Ovary (tissue), 9 donors: Measurements from ENCODE around the gene PARVA. TPM values are rescaled to one million over a fixed set of nuclear protein-coding genes. Genes with fewer than 3 reads are reported as not detected.

Experiments used
- DNase-seq, 5 donors: peaks; one replicate each; pipeline ENCODE4 v3.0.0-alpha.2; 2019 to 2020
- H3K27ac ChIP-seq, 2 donors: fragments of 200-600 bp; one replicate each; pipeline versions ENCODE4 v1.5.1 to v1.8.0; 2019 to 2022
- H3K27me3 ChIP-seq: fragments of 200-600 bp; one replicate; pipeline ENCODE4 v1.8.0; 2022
- H3K36me3 ChIP-seq: fragments of 200-600 bp; sonication (generic); one replicate; pipeline ENCODE4 v1.5.1; 2019
- H3K4me1 ChIP-seq: one replicate; pipeline ENCODE4 v1.8.1; 2013; ENCODE audit warnings: mild to moderate bottlenecking, moderate library complexity; ENCODE audit not compliant: insufficient read depth
- H3K4me3 ChIP-seq: fragments of 200-600 bp; sonication (generic); one replicate; pipeline ENCODE4 v1.5.1; 2017
- H3K9me3 ChIP-seq, 2 donors: fragments of 200-600 bp in 1 of 2; sonication (generic) in 1 of 2; one replicate each; pipeline versions ENCODE4 v1.5.1 to v1.8.1; 2013 to 2019; ENCODE audit warnings: mild to moderate bottlenecking in 1 of 2, moderate library complexity in 1 of 2
- EP300 ChIP-seq: sonication (generic); formaldehyde crosslinking; IDR thresholded peaks from one replicate; pipeline ENCODE4 v1.6.1; 2017; ENCODE audit warnings: antibody characterized with exemption
- POLR2A ChIP-seq: fragments of 450-650 bp; IDR thresholded peaks from one replicate; pipeline ENCODE4 v1.6.1; 2017; ENCODE audit warnings: antibody characterized with exemption, mild to moderate bottlenecking, moderate library complexity
- WGBS, 3 donors: extraction: QIAGEN DNeasy Blood & Tissue Kit in 1 of 3; methylation state at CpG; one replicate each; pipeline versions ENCODE4 v1.1.5 to v1.1.7; 2013 to 2017; 5-methylcytosine and 5-hydroxymethylcytosine counted together
- intact Hi-C, 4 donors: fragments of 100-400 bp; cut with DNase I; formaldehyde crosslinking; loops; one replicate each; pipeline versions ENCODE4 v1.11.0 to v1.15.1; 2022 to 2023
- polyA plus RNA-seq, 2 donors: library from polyadenylated mRNA; stranded (reverse); fragments of 200-250 nt in 1 of 2; fragments of 350-450 nt in 1 of 2; fragmentation: Illumina TruSeq in 1 of 2; extraction: RNeasy Lipid Tissue Mini Kit (QIAGEN cat#74804) in 1 of 2; gene quantifications; one replicate each; pipeline ENCODE4 v1.2.3, GENCODE V29; 2013 to 2014
- total RNA-seq, 7 donors: library from RNA; depleted of rRNA in 2 of 7; stranded (reverse); fragments of >200 nt in 2 of 7; fragmentation: NEBNext Ultra II Directional in 3 of 7; extraction: Animal tissue kit (Norgen Biotek cat#: 25700) in 3 of 7; gene quantifications; one replicate each; pipeline versions ENCODE4 v1.1.0 to v1.2.4, GENCODE V29; 2016 to 2023
- TF ChIP-seq, protein P1 (sequence below), 3 donors: fragments of 450-650 bp in 2 of 3; fragments of 200-600 bp in 1 of 3; IDR thresholded peaks; one replicate each; pipeline versions ENCODE4 v1.5.1 to v1.8.0; 2016 to 2022; ENCODE audit warnings: antibody characterized with exemption in 3 of 3, mild to moderate bottlenecking in 1 of 3
- donor health status: DM: no; HTN: no; CAD: no; lungs with moderate emphysema.
- donor health status: DM: no; HTN: no; CAD: no.
- donor health status: Bipolar disorder and iron deficiency.
- donor health status: DM: yes; HTN: yes; CAD: no.
- donor health status: DM: no; HTN: no; CAD: no.
- donor health status: DM: yes; HTN: yes; CAD: no.

PARVA gene
- total and polyA plus RNA-seq, 9 donors = 28.4 to 126 (median 89.8) TPM

DNA sequence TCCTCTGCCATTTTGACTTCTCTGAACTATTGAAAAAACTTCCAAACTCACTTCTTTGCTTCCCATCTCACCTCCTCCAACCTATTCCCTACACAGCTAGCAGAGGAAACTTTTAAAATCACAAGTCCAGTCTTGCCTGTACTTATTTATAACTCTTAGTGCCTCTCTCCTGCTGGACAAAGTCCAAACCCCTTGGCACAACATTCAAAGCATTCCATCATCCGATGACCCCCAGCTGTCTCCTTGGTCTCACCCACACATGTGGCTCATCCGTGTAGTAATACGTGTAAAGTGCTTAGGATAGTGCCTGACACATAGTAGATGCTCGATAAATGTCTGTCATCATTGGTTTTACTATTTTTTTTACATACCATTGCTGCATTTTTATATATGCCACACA, 101.4 kb downstream of the PARVA start:
- H3K27ac ChIP-seq = no peak overlapping the region
- H3K9me3 ChIP-seq = no peaks in the 10 kb centered on the region
- H3K4me3 ChIP-seq = no peak overlapping the region
- DNase-seq = no peak
- peaks cover 3% of the 10 kb centered on the region for H3K4me1 ChIP-seq
- WGBS, 3 donors = 27 to 44% (median 27%) methylated on average over 4 of the region's 4 CpGs
- no peaks in the 10 kb centered on the region for H3K36me3 ChIP-seq
- intact Hi-C loops = no loop called here
- TF ChIP-seq, protein P1, sequence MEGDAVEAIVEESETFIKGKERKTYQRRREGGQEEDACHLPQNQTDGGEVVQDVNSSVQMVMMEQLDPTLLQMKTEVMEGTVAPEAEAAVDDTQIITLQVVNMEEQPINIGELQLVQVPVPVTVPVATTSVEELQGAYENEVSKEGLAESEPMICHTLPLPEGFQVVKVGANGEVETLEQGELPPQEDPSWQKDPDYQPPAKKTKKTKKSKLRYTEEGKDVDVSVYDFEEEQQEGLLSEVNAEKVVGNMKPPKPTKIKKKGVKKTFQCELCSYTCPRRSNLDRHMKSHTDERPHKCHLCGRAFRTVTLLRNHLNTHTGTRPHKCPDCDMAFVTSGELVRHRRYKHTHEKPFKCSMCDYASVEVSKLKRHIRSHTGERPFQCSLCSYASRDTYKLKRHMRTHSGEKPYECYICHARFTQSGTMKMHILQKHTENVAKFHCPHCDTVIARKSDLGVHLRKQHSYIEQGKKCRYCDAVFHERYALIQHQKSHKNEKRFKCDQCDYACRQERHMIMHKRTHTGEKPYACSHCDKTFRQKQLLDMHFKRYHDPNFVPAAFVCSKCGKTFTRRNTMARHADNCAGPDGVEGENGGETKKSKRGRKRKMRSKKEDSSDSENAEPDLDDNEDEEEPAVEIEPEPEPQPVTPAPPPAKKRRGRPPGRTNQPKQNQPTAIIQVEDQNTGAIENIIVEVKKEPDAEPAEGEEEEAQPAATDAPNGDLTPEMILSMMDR (IDR thresholded peaks at IDR 0.05) = no peak
- no peak for TF ChIP-seq POLR2A
- TF ChIP-seq EP300 = no peak
- H3K27me3 ChIP-seq = no peaks in the 10 kb centered on the region

DNA sequence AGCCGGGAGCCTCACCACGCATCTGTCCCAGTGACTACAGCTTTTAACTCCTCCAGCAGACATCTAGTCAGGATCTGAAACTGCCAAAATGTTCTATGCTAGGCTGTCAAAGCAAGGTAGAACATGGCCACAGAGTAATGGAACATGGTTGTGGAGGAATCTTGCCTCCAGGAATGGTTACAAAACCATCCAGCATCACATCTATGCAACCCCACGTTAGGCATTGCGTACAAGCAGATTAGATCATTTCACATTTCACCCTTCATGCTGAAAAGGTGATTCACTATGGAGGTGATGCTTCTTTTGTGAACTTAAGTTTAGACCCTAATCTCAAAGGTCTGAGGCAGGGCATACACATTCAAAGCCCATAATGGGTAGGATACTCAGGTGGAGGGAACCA, 103.0 kb downstream of the PARVA start:
- peaks cover 3% of the 10 kb centered on the region for H3K4me1 ChIP-seq
- no peak overlapping the region for H3K4me3 ChIP-seq
- no peaks in the 10 kb centered on the region for H3K36me3 ChIP-seq
- no peaks in the 10 kb centered on the region for H3K27me3 ChIP-seq
- DNase-seq = no peak
- H3K9me3 ChIP-seq = no peaks in the 10 kb centered on the region
- no peak overlapping the region for H3K27ac ChIP-seq
- no peak for TF ChIP-seq EP300
- TF ChIP-seq POLR2A = no peak
- TF ChIP-seq, protein P1 (IDR thresholded peaks at IDR 0.05) = no peak
- intact Hi-C loops = no loop called here
- 84 to 92% (median 89%) methylated on average over 4 of the region's 4 CpGs for WGBS, 3 donors

DNA sequence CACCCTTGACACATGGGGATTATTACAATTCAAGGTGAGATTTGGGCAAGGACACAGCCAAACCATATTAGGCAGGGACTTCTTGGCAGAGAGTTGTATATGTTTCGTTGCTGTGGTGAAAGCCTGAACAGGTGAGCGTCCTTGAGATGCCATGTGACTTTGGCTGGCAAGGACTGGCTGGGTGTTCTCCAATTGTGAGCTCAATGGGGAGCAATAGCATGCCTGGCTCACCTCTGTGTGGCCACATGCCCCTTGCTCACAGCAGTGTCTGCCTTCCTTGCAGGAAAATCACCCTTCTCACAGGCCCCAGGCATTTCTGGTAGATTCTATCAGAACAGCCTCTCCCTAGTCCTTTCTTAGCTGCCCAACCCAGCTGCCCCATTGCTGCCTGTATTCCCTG, 105.5 kb downstream of the PARVA start:
- no peak overlapping the region for H3K4me3 ChIP-seq
- H3K36me3 ChIP-seq = no peaks in the 10 kb centered on the region
- H3K27ac ChIP-seq = no peak overlapping the region
- H3K4me1 ChIP-seq = peaks cover 3% of the 10 kb centered on the region
- intact Hi-C loops = no loop called here
- H3K27me3 ChIP-seq = no peaks in the 10 kb centered on the region
- no peak for DNase-seq
- TF ChIP-seq, protein P1 (IDR thresholded peaks at IDR 0.05) = no peak
- TF ChIP-seq POLR2A (no peak), EP300 (no peak)
- H3K9me3 ChIP-seq = no peaks in the 10 kb centered on the region
- 77 to 88% (median 83%) methylated on average over 2 of the region's 2 CpGs for WGBS, 3 donors

DNA sequence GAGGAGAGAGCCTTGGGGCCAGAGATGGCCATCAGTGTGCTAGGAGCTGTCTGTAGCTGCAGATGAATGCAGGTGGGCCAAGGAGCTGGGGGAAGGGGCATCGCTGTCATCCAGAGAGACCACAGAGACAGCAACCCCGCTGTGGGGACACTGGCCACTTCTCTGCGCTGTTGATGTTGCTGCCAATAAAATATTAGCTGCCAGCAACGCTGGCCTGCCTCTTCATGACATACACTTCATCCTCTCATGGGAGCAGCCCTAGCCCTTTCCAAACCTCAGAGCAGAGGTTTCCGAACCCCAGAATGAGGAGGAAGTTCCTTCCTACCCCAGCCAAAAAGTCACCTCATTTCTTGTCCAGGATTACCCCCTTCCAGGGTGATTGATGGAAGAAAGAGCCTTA, 106.2 kb downstream of the PARVA start:
- WGBS, 3 donors = 88 to 91% (median 90%) methylated on average over 5 of the region's 5 CpGs
- DNase-seq = no peak
- no peaks in the 10 kb centered on the region for H3K36me3 ChIP-seq
- peaks cover 3% of the 10 kb centered on the region for H3K4me1 ChIP-seq
- no peaks in the 10 kb centered on the region for H3K27me3 ChIP-seq
- no peaks in the 10 kb centered on the region for H3K9me3 ChIP-seq
- intact Hi-C loops = no loop called here
- no peak overlapping the region for H3K27ac ChIP-seq
- no peak overlapping the region for H3K4me3 ChIP-seq
- TF ChIP-seq EP300 = no peak
- no peak for TF ChIP-seq POLR2A
- TF ChIP-seq, protein P1 (IDR thresholded peaks at IDR 0.05) = no peak

DNA sequence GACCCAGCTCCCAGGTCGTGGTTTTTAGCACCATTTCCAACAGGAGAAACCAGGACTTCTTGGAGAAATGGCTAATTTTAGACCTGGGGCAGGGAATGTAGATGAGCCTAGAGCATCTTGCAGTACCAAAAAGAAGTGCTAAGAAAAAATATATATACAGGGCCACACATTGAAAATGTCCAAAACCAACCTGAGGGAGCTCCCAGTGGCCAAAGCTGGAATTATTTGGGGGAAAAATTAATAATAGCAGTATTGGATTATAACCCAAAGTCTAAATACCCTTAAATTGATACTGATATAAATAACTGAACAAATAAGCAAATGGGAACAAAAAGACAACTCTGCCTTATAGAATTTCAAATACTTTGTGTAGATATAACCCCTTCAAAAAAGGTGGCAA, 108.0 kb downstream of the PARVA start:
- H3K36me3 ChIP-seq = no peaks in the 10 kb centered on the region
- no peak overlapping the region for H3K4me3 ChIP-seq
- no peak for DNase-seq
- H3K4me1 ChIP-seq = peaks cover 2% of the 10 kb centered on the region
- TF ChIP-seq, protein P1 (IDR thresholded peaks at IDR 0.05) = peak in 1 of 3 donors; percentile 47
- no peak for TF ChIP-seq POLR2A
- no peak overlapping the region for H3K27ac ChIP-seq
- 88 to 94% (median 92%) methylated on average over 1 of the region's 1 CpG for WGBS, 3 donors
- no peaks in the 10 kb centered on the region for H3K27me3 ChIP-seq
- intact Hi-C loops = no loop called here
- H3K9me3 ChIP-seq = no peaks in the 10 kb centered on the region
